Bronchial smooth muscle cell (primary cell): ENCODE results near the gene FGF19. TPM values are rescaled to one million over a fixed set of nuclear protein-coding genes. Genes with fewer than 3 reads are reported as not detected.

Experiments used
- total RNA-seq: library from RNA; depleted of rRNA; stranded (reverse); fragments of >200 nt; gene quantifications from 2 replicates; pipeline ENCODE4 v1.2.1, GENCODE V29; 2014

Gene FGF19, protein sequence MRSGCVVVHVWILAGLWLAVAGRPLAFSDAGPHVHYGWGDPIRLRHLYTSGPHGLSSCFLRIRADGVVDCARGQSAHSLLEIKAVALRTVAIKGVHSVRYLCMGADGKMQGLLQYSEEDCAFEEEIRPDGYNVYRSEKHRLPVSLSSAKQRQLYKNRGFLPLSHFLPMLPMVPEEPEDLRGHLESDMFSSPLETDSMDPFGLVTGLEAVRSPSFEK
- total RNA-seq, result not detected in 2 replicates

DNA sequence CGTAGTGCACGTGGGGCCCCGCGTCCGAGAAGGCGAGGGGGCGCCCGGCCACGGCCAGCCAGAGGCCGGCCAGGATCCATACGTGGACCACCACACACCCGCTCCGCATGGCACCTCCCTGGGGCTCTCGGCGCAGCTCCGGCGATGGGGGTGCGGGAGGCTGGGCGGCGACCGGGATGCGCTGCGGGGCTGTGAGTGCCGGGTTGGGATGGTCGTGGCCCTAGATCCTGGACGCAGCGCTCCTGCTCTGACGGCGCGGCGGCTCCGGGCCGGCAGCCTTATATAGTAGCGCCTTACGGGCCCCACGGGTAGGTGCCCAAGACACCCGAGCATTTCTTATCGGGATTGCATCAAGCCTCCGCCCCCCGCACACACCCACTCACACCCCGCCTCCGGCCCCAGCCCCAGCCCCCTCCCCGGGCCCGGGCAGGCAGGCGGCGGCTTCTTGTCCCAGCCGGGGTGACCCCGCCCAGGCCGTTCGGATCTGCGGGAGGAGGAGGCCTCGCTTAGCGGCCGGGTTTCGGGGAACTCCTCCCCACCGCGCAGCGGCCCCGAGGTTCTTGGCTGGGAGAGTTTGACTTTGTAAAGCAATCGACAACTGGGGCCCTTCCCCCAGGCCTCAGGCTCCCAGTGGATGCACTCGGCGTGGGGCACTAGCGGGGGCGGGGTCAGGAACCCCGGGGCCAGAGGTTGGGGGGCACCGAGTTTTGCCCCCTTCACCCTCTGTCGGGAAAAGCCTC lies at the start of gene FGF19:
FGF19 (minus strand) TSS at position 255 of the 740 bp plus-strand sequence; CDS start at position 109, 146 bp downstream.

DNA sequence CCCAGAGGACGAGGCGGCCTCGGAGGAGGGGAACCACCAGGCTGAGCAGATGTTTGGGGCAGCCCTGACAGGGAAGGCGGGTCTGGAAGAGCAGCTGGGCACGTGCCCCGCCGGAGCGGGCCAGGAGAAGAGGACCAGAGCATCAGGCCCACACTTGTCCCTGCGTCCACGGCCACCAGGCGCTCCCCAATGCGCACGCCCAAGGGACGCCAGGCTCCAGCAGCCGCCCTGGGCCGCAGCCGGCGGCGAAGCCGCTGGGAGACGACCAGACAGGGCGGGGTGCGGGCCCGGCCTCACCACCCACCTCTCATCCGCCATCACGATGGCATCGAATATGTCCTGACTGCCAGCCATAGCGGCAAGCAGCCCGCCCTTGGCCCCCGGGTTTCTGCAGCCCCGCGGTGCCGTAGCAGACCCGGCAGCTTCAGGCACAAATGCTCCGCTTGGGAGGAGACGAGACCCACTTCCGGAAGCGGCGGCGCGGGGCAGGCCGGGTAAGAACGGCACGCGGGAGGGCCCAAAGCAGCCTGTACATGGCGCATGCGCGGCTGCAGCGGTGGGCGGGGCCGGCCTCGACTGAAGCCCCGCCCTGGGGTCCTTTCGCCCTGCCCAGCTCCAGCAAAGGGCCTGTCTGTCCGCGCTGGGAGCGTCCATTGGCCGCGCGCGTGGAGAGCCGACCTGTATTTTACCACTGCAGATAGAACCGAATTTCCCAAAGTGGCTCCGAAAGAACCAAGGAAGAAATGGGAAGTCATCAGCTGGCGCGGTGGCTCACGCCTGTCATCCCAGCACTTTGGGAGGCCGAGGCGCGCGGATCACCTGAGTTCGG lies 28.7 kb downstream of the FGF19 start, which contains the start of gene LTO1:
LTO1 (minus strand) TSS at position 468 of the 829 bp plus-strand sequence; CDS start at position 354, 114 bp downstream.

Other genes with a start within 250 kb of the FGF19 start
- gene LINC01488, start 222.4 kb downstream of the FGF19 start, total RNA-seq, result not detected in 2 replicates
- 336 and 341 TPM in 2 replicates for gene CCND1, start 62.9 kb downstream of the FGF19 start, total RNA-seq
- gene LTO1, start 28.7 kb downstream of the FGF19 start, total RNA-seq, result 24.6 and 27.5 TPM in 2 replicates
- not detected in 2 replicates for gene FGF4, start 71.3 kb upstream of the FGF19 start, total RNA-seq
- not detected in 2 replicates for gene FGF3, start 115.4 kb upstream of the FGF19 start, total RNA-seq